Placental pericyte (primary cell): ENCODE results near the gene GSAP. TPM values are rescaled to one million over a fixed set of nuclear protein-coding genes. Genes with fewer than 3 reads are reported as not detected.

Source experiments
- total RNA-seq: library from RNA; depleted of rRNA; stranded (reverse); fragments of >200 nt; gene quantifications from 2 replicates; pipeline ENCODE4 v1.2.3, GENCODE V29; 2012

GSAP gene, protein sequence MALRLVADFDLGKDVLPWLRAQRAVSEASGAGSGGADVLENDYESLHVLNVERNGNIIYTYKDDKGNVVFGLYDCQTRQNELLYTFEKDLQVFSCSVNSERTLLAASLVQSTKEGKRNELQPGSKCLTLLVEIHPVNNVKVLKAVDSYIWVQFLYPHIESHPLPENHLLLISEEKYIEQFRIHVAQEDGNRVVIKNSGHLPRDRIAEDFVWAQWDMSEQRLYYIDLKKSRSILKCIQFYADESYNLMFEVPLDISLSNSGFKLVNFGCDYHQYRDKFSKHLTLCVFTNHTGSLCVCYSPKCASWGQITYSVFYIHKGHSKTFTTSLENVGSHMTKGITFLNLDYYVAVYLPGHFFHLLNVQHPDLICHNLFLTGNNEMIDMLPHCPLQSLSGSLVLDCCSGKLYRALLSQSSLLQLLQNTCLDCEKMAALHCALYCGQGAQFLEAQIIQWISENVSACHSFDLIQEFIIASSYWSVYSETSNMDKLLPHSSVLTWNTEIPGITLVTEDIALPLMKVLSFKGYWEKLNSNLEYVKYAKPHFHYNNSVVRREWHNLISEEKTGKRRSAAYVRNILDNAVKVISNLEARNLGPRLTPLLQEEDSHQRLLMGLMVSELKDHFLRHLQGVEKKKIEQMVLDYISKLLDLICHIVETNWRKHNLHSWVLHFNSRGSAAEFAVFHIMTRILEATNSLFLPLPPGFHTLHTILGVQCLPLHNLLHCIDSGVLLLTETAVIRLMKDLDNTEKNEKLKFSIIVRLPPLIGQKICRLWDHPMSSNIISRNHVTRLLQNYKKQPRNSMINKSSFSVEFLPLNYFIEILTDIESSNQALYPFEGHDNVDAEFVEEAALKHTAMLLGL
- 12.9 and 14.9 TPM in 2 replicates for total RNA-seq

GRCh38 chr7:77415823-77416620 is at the start of gene GSAP:
Gene GSAP (minus strand): TSS chr7:77416349. CDS start chr7:77416321, 28 bp downstream.

Other genes with a start within 250 kb of the GSAP start
- 0.14 and 0.44 TPM in 2 replicates for gene FGL2, start 216.5 kb downstream of the GSAP start, total RNA-seq
- 63.5 and 102 TPM in 2 replicates for gene PTPN12, start 120.9 kb upstream of the GSAP start, total RNA-seq